ENCODE data around the gene ABCA1. TPM values are rescaled to one million over a fixed set of nuclear protein-coding genes. Genes with fewer than 3 reads are reported as not detected.
A peak's percentile ranks its signal among the peaks of the same experiment; 100 is the strongest.
"Not testable (repeated sequence)": the region's sequence is repeated elsewhere in the genome, so short reads cannot be mapped to it uniquely, and the experiment has no call there.

The ABCA1 gene
- total RNA-seq (60.4 and 75.2 TPM in 2 replicates), polyA plus RNA-seq (11.5 and 22.4 TPM in 2 replicates), polyA minus RNA-seq (ENCODE audit: low replicate concordance) (143 and 175 TPM in 2 replicates)
- 7.2 and 12.3 TPM in 2 replicates for polyA plus RNA-seq (2012)

- H3K27ac ChIP-seq (ENCODE audit: insufficient read depth, low read length): peak within 1 kb of the TSS; percentile 73
- DNase-seq (ENCODE audit: low read depth in 2 of 2): peak; percentile 87 to 88
- peak within 1 kb of the TSS; percentile 61 for H2AFZ ChIP-seq (ENCODE audit: low read length)
- H3K9me3 ChIP-seq (ENCODE audit: control insufficient read depth, insufficient read depth, low read depth, low read length): no peaks in the 10 kb centered on the region
- peak within 1 kb of the TSS; percentile 72 for H3K4me2 ChIP-seq (ENCODE audit: extremely low read depth, insufficient read depth, low read length)
- H3K27me3 ChIP-seq (ENCODE audit: control insufficient read depth, insufficient read depth, low read length): no peaks in the 10 kb centered on the region
- no peaks in the 10 kb centered on the region for H3K36me3 ChIP-seq (ENCODE audit: control insufficient read depth, insufficient read depth, low read length)
- peaks cover 5% of the 10 kb centered on the region for H3K4me1 ChIP-seq (ENCODE audit: control insufficient read depth, extremely low read depth, insufficient read depth, low read length)
- peaks cover 27% of the 10 kb centered on the region for H3K79me2 ChIP-seq (ENCODE audit: control insufficient read depth, insufficient read depth, low read length)
- no peak for TF ChIP-seq EZH2 (IDR thresholded peaks at IDR 0.05; ENCODE audit: low read length, missing control alignments)
- TF ChIP-seq CTCF (conservative IDR thresholded peaks at IDR 0.05 in 1 of 2, IDR thresholded peaks at IDR 0.05 in 1 of 2; ENCODE audit: low read depth in 1 of 2, low read length in 2 of 2): no peak
- H4K20me1 ChIP-seq (ENCODE audit: control insufficient read depth, extremely low read depth, insufficient read depth, low read length): no peaks in the 10 kb centered on the region
- H3K9ac ChIP-seq (ENCODE audit: insufficient read depth, low read length): peak within 1 kb of the TSS; percentile 57
- H3K4me3 ChIP-seq (replicated peaks in 1 of 4; ENCODE audit: control extremely low read depth in 1 of 4, insufficient read depth in 1 of 4, low read depth in 3 of 4, low read length in 4 of 4): peak within 1 kb of the TSS; percentile 89 to 99 (median 96)
These were observed at the start of gene ABCA1 for GRCh38 chr9:104927912-104928740. Gene ABCA1, minus strand, starts transcription at chr9:104928155. Its CDS starts 24,476 bp downstream, at chr9:104903679.

- no peaks in the 10 kb centered on the region for H3K4me1 ChIP-seq (ENCODE audit: control insufficient read depth, extremely low read depth, insufficient read depth, low read length)
- no peaks in the 10 kb centered on the region for H4K20me1 ChIP-seq (ENCODE audit: control insufficient read depth, extremely low read depth, insufficient read depth, low read length)
- TF ChIP-seq CTCF (conservative IDR thresholded peaks at IDR 0.05 in 1 of 2, IDR thresholded peaks at IDR 0.05 in 1 of 2; ENCODE audit: low read depth in 1 of 2, low read length in 2 of 2): no peak
- no peak for TF ChIP-seq EZH2 (IDR thresholded peaks at IDR 0.05; ENCODE audit: low read length, missing control alignments)
- no peak overlapping the region for H2AFZ ChIP-seq (ENCODE audit: low read length)
- H3K27me3 ChIP-seq (ENCODE audit: control insufficient read depth, insufficient read depth, low read length): no peaks in the 10 kb centered on the region
- H3K4me2 ChIP-seq (ENCODE audit: extremely low read depth, insufficient read depth, low read length): no peak overlapping the region
- H3K9ac ChIP-seq (ENCODE audit: insufficient read depth, low read length): no peak overlapping the region
- no peak overlapping the region for H3K27ac ChIP-seq (ENCODE audit: insufficient read depth, low read length)
- H3K79me2 ChIP-seq (ENCODE audit: control insufficient read depth, insufficient read depth, low read length): no peaks in the 10 kb centered on the region
- no peaks in the 10 kb centered on the region for H3K36me3 ChIP-seq (ENCODE audit: control insufficient read depth, insufficient read depth, low read length)
- no peaks in the 10 kb centered on the region for H3K9me3 ChIP-seq (ENCODE audit: control insufficient read depth, insufficient read depth, low read depth, low read length)
- H3K4me3 ChIP-seq (replicated peaks in 1 of 4; ENCODE audit: control extremely low read depth in 1 of 4, insufficient read depth in 1 of 4, low read depth in 3 of 4, low read length in 4 of 4): no peak overlapping the region
- no peak for DNase-seq (ENCODE audit: low read depth in 2 of 2)
These were observed 49.6 kb upstream of the ABCA1 start for GRCh38 chr9:104977580-104977979.

- Histone ChIP-seq H4K20me1 (ENCODE audit: control insufficient read depth, extremely low read depth, insufficient read depth, low read length) (no peaks in the 10 kb centered on the region), H3K36me3 (ENCODE audit: control insufficient read depth, insufficient read depth, low read length) (no peaks in the 10 kb centered on the region), H3K9ac (ENCODE audit: insufficient read depth, low read length) (no peak overlapping the region), H2AFZ (ENCODE audit: low read length) (no peak overlapping the region), H3K27ac (ENCODE audit: insufficient read depth, low read length) (no peak overlapping the region), H3K4me1 (ENCODE audit: control insufficient read depth, extremely low read depth, insufficient read depth, low read length) (no peaks in the 10 kb centered on the region), H3K27me3 (ENCODE audit: control insufficient read depth, insufficient read depth, low read length) (no peaks in the 10 kb centered on the region), H3K79me2 (ENCODE audit: control insufficient read depth, insufficient read depth, low read length) (no peaks in the 10 kb centered on the region), H3K4me2 (ENCODE audit: extremely low read depth, insufficient read depth, low read length) (no peak overlapping the region), H3K4me3 (replicated peaks in 1 of 4; ENCODE audit: control extremely low read depth in 1 of 4, insufficient read depth in 1 of 4, low read depth in 3 of 4, low read length in 4 of 4) (no peak overlapping the region), H3K9me3 (ENCODE audit: control insufficient read depth, insufficient read depth, low read depth, low read length) (no peaks in the 10 kb centered on the region)
- TF ChIP-seq CTCF (conservative IDR thresholded peaks at IDR 0.05 in 1 of 2, IDR thresholded peaks at IDR 0.05 in 1 of 2; ENCODE audit: low read depth in 1 of 2, low read length in 2 of 2) (no peak), EZH2 (IDR thresholded peaks at IDR 0.05; ENCODE audit: low read length, missing control alignments) (no peak)
- DNase-seq (ENCODE audit: low read depth in 2 of 2): no peak
These were observed 49.2 kb upstream of the ABCA1 start for GRCh38 chr9:104977168-104977567.

- H2AFZ ChIP-seq (ENCODE audit: low read length); H3K4me3 ChIP-seq (replicated peaks in 1 of 4; ENCODE audit: control extremely low read depth in 1 of 4, insufficient read depth in 1 of 4, low read depth in 3 of 4, low read length in 4 of 4); H3K9ac ChIP-seq (ENCODE audit: insufficient read depth, low read length); H3K79me2 ChIP-seq (ENCODE audit: control insufficient read depth, insufficient read depth, low read length); H3K36me3 ChIP-seq (ENCODE audit: control insufficient read depth, insufficient read depth, low read length); DNase-seq (ENCODE audit: low read depth in 2 of 2); H3K4me1 ChIP-seq (ENCODE audit: control insufficient read depth, extremely low read depth, insufficient read depth, low read length); H3K27me3 ChIP-seq (ENCODE audit: control insufficient read depth, insufficient read depth, low read length); H3K9me3 ChIP-seq (ENCODE audit: control insufficient read depth, insufficient read depth, low read depth, low read length); H3K4me2 ChIP-seq (ENCODE audit: extremely low read depth, insufficient read depth, low read length); H4K20me1 ChIP-seq (ENCODE audit: control insufficient read depth, extremely low read depth, insufficient read depth, low read length); H3K27ac ChIP-seq (ENCODE audit: insufficient read depth, low read length): not testable (repeated sequence)
These were observed 48.1 kb upstream of the ABCA1 start for GRCh38 chr9:104975966-104976595.

Measured in fibroblast of lung (primary cell).